ENCODE results near the gene ESYT1. TPM values are rescaled to one million over a fixed set of nuclear protein-coding genes. Genes with fewer than 3 reads are reported as not detected.

ESYT1 gene
- total and polyA plus RNA-seq, 9 of the 15 experiments (the other 6 are each of a cell fraction or from before 2014, with no cell fraction given): 132 to 420 (median 164) TPM

GRCh38 chr12:56078931-56079722 lies 48.9 kb upstream of the ESYT1 start:
- H3K4me2 ChIP-seq (ENCODE audit: insufficient read depth, low read length): peak overlapping the region; percentile 89
- no peaks in the 10 kb centered on the region for H3K27me3 ChIP-seq (ENCODE audit: control insufficient read depth in 2 of 2, insufficient read depth in 2 of 2, low read length in 2 of 2)
- ChIA-PET CTCF (ENCODE audit: low intra/inter-chr PET ratio) (interaction anchor here (0.6 kb wide), 1 partner anchor 31 kb away, joined by 4 read pairs; no protein-coding TSS in a partner anchor), POLR2A (interaction anchor here (0.5 to 1.8 kb wide), 8 partner anchors 9 to 79 kb away, joined by 3 to 5 read pairs (median 3); partner anchors contain the start of genes MYL6 and ZC3H10)
- in situ Hi-C loops (cut with MboI) (no loop called here), intact Hi-C loops (cut with micrococcal nuclease) (no loop called here)
- H4K20me1 ChIP-seq (replicated peaks; ENCODE audit: control insufficient read depth, insufficient read depth, low read length): no peaks in the 10 kb centered on the region
- H3K4me3 ChIP-seq: peak overlapping the region; percentile 51
- ATAC-seq (peak; percentile 84), FAIRE-seq (no peak), DNase-seq (ENCODE audit: extremely low read depth in 1 of 4, low spot score in 3 of 4) (peak; percentile 73 to 88 (median 85))
- H3K9me3 ChIP-seq (replicated peaks; ENCODE audit: control insufficient read depth, insufficient read depth, low read depth, low read length): no peaks in the 10 kb centered on the region
- H3K36me3 ChIP-seq (ENCODE audit: control insufficient read depth, insufficient read depth, low read length): no peaks in the 10 kb centered on the region
- peak overlapping the region; percentile 46 to 90 for H3K9ac ChIP-seq (ENCODE audit: insufficient read depth in 1 of 2, low read depth in 2 of 2, low read length in 2 of 2)
- H3K9me1 ChIP-seq (ENCODE audit: control insufficient read depth, insufficient read depth, low read length): no peaks in the 10 kb centered on the region
- no peaks in the 10 kb centered on the region for H3K79me2 ChIP-seq (ENCODE audit: control insufficient read depth, insufficient read depth, low read length)
- no TSS peak for BruUV-seq (replicated peaks)
- peak overlapping the region; percentile 84 for H2AFZ ChIP-seq (ENCODE audit: low read depth, low read length)
- WGBS (ENCODE audit: insufficient coverage, low coverage, missing lambda C conversion rate): 13% methylated on average over 45 of the region's 50 CpGs
- peaks cover 31 to 40% of the 10 kb centered on the region in 2 experiments for H3K4me1 ChIP-seq (replicated peaks in 1 of 2; ENCODE audit: control insufficient read depth in 2 of 2, insufficient read depth in 2 of 2, low read length in 2 of 2)
- H3K27ac ChIP-seq (ENCODE audit: extremely low read depth, low read depth, low read length): no peak overlapping the region
- no peak for TF ChIP-seq U2AF1 (optimal IDR thresholded peaks at IDR 0.05; ENCODE audit: low read depth, low read length)
- TF ChIP-seq ADNP (tag; IDR thresholded peaks at IDR 0.05): no peak
- TF ChIP-seq, protein P1, sequence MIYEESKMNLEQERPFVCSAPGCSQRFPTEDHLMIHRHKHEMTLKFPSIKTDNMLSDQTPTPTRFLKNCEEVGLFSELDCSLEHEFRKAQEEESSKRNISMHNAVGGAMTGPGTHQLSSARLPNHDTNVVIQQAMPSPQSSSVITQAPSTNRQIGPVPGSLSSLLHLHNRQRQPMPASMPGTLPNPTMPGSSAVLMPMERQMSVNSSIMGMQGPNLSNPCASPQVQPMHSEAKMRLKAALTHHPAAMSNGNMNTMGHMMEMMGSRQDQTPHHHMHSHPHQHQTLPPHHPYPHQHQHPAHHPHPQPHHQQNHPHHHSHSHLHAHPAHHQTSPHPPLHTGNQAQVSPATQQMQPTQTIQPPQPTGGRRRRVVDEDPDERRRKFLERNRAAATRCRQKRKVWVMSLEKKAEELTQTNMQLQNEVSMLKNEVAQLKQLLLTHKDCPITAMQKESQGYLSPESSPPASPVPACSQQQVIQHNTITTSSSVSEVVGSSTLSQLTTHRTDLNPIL (CRISPR knock-in tag; IDR thresholded peaks at IDR 0.05): no peak
- no peak for TF ChIP-seq KDM4B (IDR thresholded peaks at IDR 0.05; ENCODE audit: borderline replicate concordance in 2 of 2, low read depth in 1 of 2)
- no peak for TF ChIP-seq ZZZ3 (IDR thresholded peaks at IDR 0.05)
- TF ChIP-seq PRMT5 (CRISPR knock-in tag; IDR thresholded peaks at IDR 0.05): no peak
- TF ChIP-seq ZFP1 (CRISPR knock-in tag; IDR thresholded peaks at IDR 0.05): no peak
- no peak for TF ChIP-seq SMARCB1 (IDR thresholded peaks at IDR 0.05; ENCODE audit: insufficient read length, low read depth)
- TF ChIP-seq CTBP1 (IDR thresholded peaks at IDR 0.05; ENCODE audit: borderline replicate concordance): peak; percentile 40; the same call in 1 of the 2 replicates
- TF ChIP-seq GTF2A2 (tag; IDR thresholded peaks at IDR 0.05): no peak
- TF ChIP-seq ZNF592 (IDR thresholded peaks at IDR 0.05): no peak
- TF ChIP-seq ZNF140 (CRISPR knock-in tag; IDR thresholded peaks at IDR 0.05): no peak
- peak; percentile 59; the same call in 1 of the 2 replicates for TF ChIP-seq HNRNPL (IDR thresholded peaks at IDR 0.05; ENCODE audit: low read depth, low read length)
- TF ChIP-seq NCOA6 (IDR thresholded peaks at IDR 0.05): peak; percentile 71

Data from K562 (cell line).